Mucosa of rectum (tissue), 2 donors: ENCODE measurements around the gene FXYD4.

Experiments used
- H3K27ac ChIP-seq, 2 donors: one replicate each; pipeline ENCODE4 v1.7.0; 2013; ENCODE audit warnings: inconsistent platforms in 2 of 2, low read depth in 2 of 2, low read length in 2 of 2
- H3K27me3 ChIP-seq, 2 donors: one replicate each; pipeline ENCODE4 v1.7.0; 2013; ENCODE audit warnings: low read length in 2 of 2; ENCODE audit not compliant: control insufficient read depth in 2 of 2, insufficient read depth in 2 of 2
- H3K36me3 ChIP-seq, 2 donors: one replicate each; pipeline ENCODE4 v1.7.0; 2013; ENCODE audit warnings: low read length in 2 of 2; ENCODE audit not compliant: control insufficient read depth in 2 of 2, insufficient read depth in 2 of 2
- H3K4me1 ChIP-seq, 2 donors: one replicate each; pipeline ENCODE4 v1.7.0; 2013; ENCODE audit warnings: low read length in 2 of 2, mild to moderate bottlenecking in 1 of 2; ENCODE audit not compliant: control insufficient read depth in 2 of 2, insufficient read depth in 2 of 2
- H3K4me3 ChIP-seq, 2 donors: one replicate each; pipeline ENCODE4 v1.7.0; 2013; ENCODE audit warnings: low read length in 2 of 2
- H3K9ac ChIP-seq, 2 donors: one replicate each; pipeline ENCODE4 v1.7.0; 2013; ENCODE audit warnings: low read length in 2 of 2, low read depth in 1 of 2, mild to moderate bottlenecking in 1 of 2
- H3K9me3 ChIP-seq, 2 donors: one replicate each; pipeline ENCODE4 v1.7.0; 2013; ENCODE audit warnings: low read length in 2 of 2; ENCODE audit not compliant: control insufficient read depth in 2 of 2
- donor health status: healthy.
- donor health status: Normal muscosa, but diverticular disease.

The FXYD4 gene

GRCh38 chr10:43399320-43400310 is 28.2 kb downstream of the FXYD4 start:
- Histone ChIP-seq H3K9ac (no peak overlapping the region), H3K27me3 (no peaks in the 10 kb centered on the region), H3K9me3 (no peaks in the 10 kb centered on the region), H3K4me1 (peaks cover 44 to 59% of the 10 kb centered on the region in 2 donors), H3K4me3 (no peak overlapping the region), H3K36me3 (peaks cover 2 to 10% of the 10 kb centered on the region in 2 donors), H3K27ac (no peak overlapping the region)

- Histone ChIP-seq H3K4me1 (peaks cover 45 to 64% of the 10 kb centered on the region in 2 donors), H3K27me3 (no peaks in the 10 kb centered on the region), H3K4me3 (no peak overlapping the region), H3K9ac (no peak overlapping the region), H3K27ac (no peak overlapping the region), H3K9me3 (no peaks in the 10 kb centered on the region), H3K36me3 (peaks cover 0 to 10% of the 10 kb centered on the region in 2 donors)
These were observed 30.2 kb downstream of the FXYD4 start for GRCh38 chr10:43401627-43402026.

GRCh38 chr10:43402176-43402575 is 30.7 kb downstream of the FXYD4 start:
- Histone ChIP-seq H3K4me1 (peaks cover 45 to 63% of the 10 kb centered on the region in 2 donors), H3K4me3 (no peak overlapping the region), H3K9me3 (no peaks in the 10 kb centered on the region), H3K27ac (no peak overlapping the region), H3K27me3 (no peaks in the 10 kb centered on the region), H3K9ac (no peak overlapping the region), H3K36me3 (peaks cover 0 to 10% of the 10 kb centered on the region in 2 donors)

- H3K4me1 ChIP-seq = peaks cover 38 to 57% of the 10 kb centered on the region in 2 donors
- H3K27me3 ChIP-seq = no peaks in the 10 kb centered on the region
- no peaks in the 10 kb centered on the region for H3K9me3 ChIP-seq
- no peak overlapping the region for H3K4me3 ChIP-seq
- H3K27ac ChIP-seq = peak overlapping the region in 1 of 2 donors; percentile 1
- peaks cover 0 to 10% of the 10 kb centered on the region in 2 donors for H3K36me3 ChIP-seq
- no peak overlapping the region for H3K9ac ChIP-seq
These were observed 31.5 kb downstream of the FXYD4 start for GRCh38 chr10:43402880-43403452.

GRCh38 chr10:43403911-43404703 is 32.7 kb downstream of the FXYD4 start:
- Histone ChIP-seq H3K4me1 (peaks cover 36 to 49% of the 10 kb centered on the region in 2 donors), H3K4me3 (peak overlapping the region in 1 of 2 donors; percentile 48), H3K9me3 (no peaks in the 10 kb centered on the region), H3K27me3 (no peaks in the 10 kb centered on the region), H3K36me3 (peaks cover 0 to 10% of the 10 kb centered on the region in 2 donors), H3K9ac (no peak overlapping the region), H3K27ac (peak overlapping the region; percentile 3 to 32)

- Histone ChIP-seq H3K36me3 (peaks cover 0 to 4% of the 10 kb centered on the region in 2 donors), H3K9me3 (no peaks in the 10 kb centered on the region), H3K4me3 (peak overlapping the region in 1 of 2 donors; percentile 59), H3K4me1 (peaks cover 31 to 44% of the 10 kb centered on the region in 2 donors), H3K9ac (no peak overlapping the region), H3K27me3 (no peaks in the 10 kb centered on the region), H3K27ac (no peak overlapping the region)
These were observed 33.3 kb downstream of the FXYD4 start for GRCh38 chr10:43404704-43405084.

- Histone ChIP-seq H3K27ac (peak overlapping the region; percentile 96 to 99), H3K4me1 (peaks cover 28 to 41% of the 10 kb centered on the region in 2 donors)
These were observed 35.7 kb downstream of the FXYD4 start for GRCh38 chr10:43407148-43407575.

GRCh38 chr10:43407576-43408330 is 36.3 kb downstream of the FXYD4 start:
- peak overlapping the region; percentile 74 to 88 for H3K4me3 ChIP-seq
- no peaks in the 10 kb centered on the region for H3K9me3 ChIP-seq
- peak overlapping the region; percentile 83 to 96 for H3K9ac ChIP-seq
- peaks cover 28 to 35% of the 10 kb centered on the region in 2 donors for H3K4me1 ChIP-seq
- no peaks in the 10 kb centered on the region for H3K27me3 ChIP-seq
- no peaks in the 10 kb centered on the region for H3K36me3 ChIP-seq
- peak overlapping the region; percentile 96 to 99 for H3K27ac ChIP-seq

More at GRCh38 chr10:43407148-43407575, 35.7 kb downstream of the FXYD4 start:
- Histone ChIP-seq H3K4me3 (peak overlapping the region; percentile 74 to 88), H3K27me3 (no peaks in the 10 kb centered on the region), H3K9ac (peak overlapping the region; percentile 83 to 96), H3K36me3 (no peaks in the 10 kb centered on the region), H3K9me3 (no peaks in the 10 kb centered on the region)

- Histone ChIP-seq H3K27ac (peak overlapping the region; percentile 96 to 99), H3K4me1 (peaks cover 25 to 31% of the 10 kb centered on the region in 2 donors), H3K9me3 (no peaks in the 10 kb centered on the region), H3K4me3 (peak overlapping the region; percentile 74 to 88), H3K36me3 (no peaks in the 10 kb centered on the region), H3K27me3 (no peaks in the 10 kb centered on the region), H3K9ac (peak overlapping the region; percentile 83 to 96)
These were observed 36.9 kb downstream of the FXYD4 start for GRCh38 chr10:43408331-43408709.
